A549 (cell line): ENCODE results near the gene POLR3GL.

Experiments used
- BCL3 ChIP-seq: fragments of >200 bp; sonication (Bioruptor Twin); formaldehyde crosslinking; IDR thresholded peaks from 3 replicates; pipeline ENCODE4 v1.6.1; 2016
- BHLHE40 ChIP-seq: IDR thresholded peaks from 2 replicates; pipeline ENCODE4 v1.6.1; 2012; ENCODE audit warnings: low read depth, low read length, inconsistent platforms
- CEBPB ChIP-seq, 2 experiments: fragments of >200 bp in 1 of 2; sonication (Bioruptor Twin) in 1 of 2; formaldehyde crosslinking in 1 of 2; IDR thresholded peaks; 2 replicates each; pipeline ENCODE4 v1.6.1; 2012 to 2016
- CTCF ChIP-seq: fragments of >200 bp; sonication (Bioruptor Twin); formaldehyde crosslinking; IDR thresholded peaks from 3 replicates; pipeline ENCODE4 v1.5.1; 2016
- EP300 ChIP-seq, 2 experiments: fragments of >200 bp; sonication (Bioruptor Twin); formaldehyde crosslinking; IDR thresholded peaks; 2 replicates in 1 of 2; 3 replicates in 1 of 2; pipeline ENCODE4 v1.6.1; 2016 to 2017
- KDM5A ChIP-seq: fragments of 200-600 bp; sonication (generic); IDR thresholded peaks from 2 replicates; pipeline ENCODE4 v1.6.1; 2016; ENCODE audit warnings: antibody characterized with exemption, mild to moderate bottlenecking
- MAFK ChIP-seq: fragments of 450-650 bp; IDR thresholded peaks from 2 replicates; pipeline ENCODE4 v1.6.1; 2014; ENCODE audit not compliant: partially characterized antibody
- PBX3 ChIP-seq: IDR thresholded peaks from 2 replicates; pipeline ENCODE4 v1.6.1; 2012
- POLR2A ChIP-seq: IDR thresholded peaks from 2 replicates; pipeline ENCODE4 v1.6.1; 2012; ENCODE audit warnings: mild to moderate bottlenecking, low read length
- POLR2AphosphoS2 ChIP-seq: conservative IDR thresholded peaks from 2 replicates; pipeline ENCODE4 v1.6.1; 2012; ENCODE audit warnings: low read length, improper control_type of control experiment, inconsistent platforms
- RAD21 ChIP-seq, 2 experiments: fragments of >200 bp in 1 of 2; sonication (Bioruptor Twin) in 1 of 2; formaldehyde crosslinking in 1 of 2; IDR thresholded peaks in 1 of 2; conservative IDR thresholded peaks in 1 of 2; 2 replicates in 1 of 2; 3 replicates in 1 of 2; pipeline ENCODE4 v1.6.1; 2012 to 2018; ENCODE audit warnings: inconsistent platforms in 1 of 2
- ZC3H11A ChIP-seq: fragments of 450-650 bp; IDR thresholded peaks from 2 replicates; pipeline ENCODE4 v1.6.1; 2014; ENCODE audit warnings: antibody characterized with exemption, mild to moderate bottlenecking
- TF ChIP-seq, protein P1 (sequence below): fragments of 150-350 bp; IDR thresholded peaks from 2 replicates; pipeline ENCODE4 v1.6.1; 2014; ENCODE audit warnings: low read depth, mild to moderate bottlenecking, low read length
- TF ChIP-seq, protein P2 (sequence below): IDR thresholded peaks from 2 replicates; pipeline ENCODE4 v1.6.1; 2012

GRCh38 chr1:145996433-145997015, 32.0 kb downstream of the POLR3GL start, which contains the start of gene TXNIP:
- no peak for TF ChIP-seq CTCF
- peak; percentile 33 for TF ChIP-seq MAFK
- no peak for TF ChIP-seq POLR2A
- TF ChIP-seq, protein P1, sequence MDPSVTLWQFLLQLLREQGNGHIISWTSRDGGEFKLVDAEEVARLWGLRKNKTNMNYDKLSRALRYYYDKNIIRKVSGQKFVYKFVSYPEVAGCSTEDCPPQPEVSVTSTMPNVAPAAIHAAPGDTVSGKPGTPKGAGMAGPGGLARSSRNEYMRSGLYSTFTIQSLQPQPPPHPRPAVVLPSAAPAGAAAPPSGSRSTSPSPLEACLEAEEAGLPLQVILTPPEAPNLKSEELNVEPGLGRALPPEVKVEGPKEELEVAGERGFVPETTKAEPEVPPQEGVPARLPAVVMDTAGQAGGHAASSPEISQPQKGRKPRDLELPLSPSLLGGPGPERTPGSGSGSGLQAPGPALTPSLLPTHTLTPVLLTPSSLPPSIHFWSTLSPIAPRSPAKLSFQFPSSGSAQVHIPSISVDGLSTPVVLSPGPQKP: no peak
- TF ChIP-seq BHLHE40: peak; percentile 91
- TF ChIP-seq EP300 (IDR thresholded peaks at IDR 0.05): no peak
- no peak for TF ChIP-seq ZC3H11A
- TF ChIP-seq BCL3: no peak
- TF ChIP-seq PBX3: no peak
- no peak for TF ChIP-seq RAD21 (conservative IDR thresholded peaks at IDR 0.05 in 1 of 2, IDR thresholded peaks at IDR 0.05 in 1 of 2)
- no peak for TF ChIP-seq KDM5A
- TF ChIP-seq, protein P2, sequence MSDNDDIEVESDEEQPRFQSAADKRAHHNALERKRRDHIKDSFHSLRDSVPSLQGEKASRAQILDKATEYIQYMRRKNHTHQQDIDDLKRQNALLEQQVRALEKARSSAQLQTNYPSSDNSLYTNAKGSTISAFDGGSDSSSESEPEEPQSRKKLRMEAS: peak; percentile 99
- no peak for TF ChIP-seq POLR2AphosphoS2
- no peak for TF ChIP-seq CEBPB (IDR thresholded peaks at IDR 0.05)
